BLaER1 (cell line): Measurements from ENCODE around the gene TK1.

Experiments used
- H3K27ac ChIP-seq: shearing (Covaris generic); formaldehyde crosslinking; 2 replicates; pipeline ENCODE4 v1.8.1; 2022
- H3K27me3 ChIP-seq: shearing (Covaris generic); formaldehyde crosslinking; 2 replicates; pipeline ENCODE4 v1.8.1; 2022
- H3K36me3 ChIP-seq: shearing (Covaris generic); formaldehyde crosslinking; 2 replicates; pipeline ENCODE4 v1.8.1; 2022
- H3K4me1 ChIP-seq: shearing (Covaris generic); formaldehyde crosslinking; 2 replicates; pipeline ENCODE4 v1.8.1; 2022
- H3K4me2 ChIP-seq: shearing (Covaris generic); formaldehyde crosslinking; 2 replicates; pipeline ENCODE4 v1.8.1; 2022
- H3K4me3 ChIP-seq: shearing (Covaris generic); formaldehyde crosslinking; 2 replicates; pipeline ENCODE4 v1.8.1; 2022
- H3K9ac ChIP-seq: shearing (Covaris generic); formaldehyde crosslinking; 2 replicates; pipeline ENCODE4 v1.8.1; 2022
- H3K9me3 ChIP-seq: shearing (Covaris generic); formaldehyde crosslinking; 2 replicates; pipeline ENCODE4 v1.8.1; 2022
- H4K20me1 ChIP-seq: shearing (Covaris generic); formaldehyde crosslinking; 2 replicates; pipeline ENCODE4 v1.8.1; 2022
- Cebpa-rat ChIP-seq: shearing (Covaris generic); IDR thresholded peaks from 2 replicates; pipeline ENCODE4 v1.8.1; 2022

TK1 gene

GRCh38 chr17:78130090-78130436 is 56.8 kb downstream of the TK1 start:
- Histone ChIP-seq H3K4me1 (peaks cover 86% of the 10 kb centered on the region), H3K9me3 (no peaks in the 10 kb centered on the region), H3K9ac (peak overlapping the region; percentile 79), H4K20me1 (peaks cover 29% of the 10 kb centered on the region), H3K27ac (peak overlapping the region; percentile 94), H3K27me3 (no peaks in the 10 kb centered on the region), H3K4me3 (peak overlapping the region; percentile 93), H3K4me2 (peak overlapping the region; percentile 100), H3K36me3 (peaks cover 15% of the 10 kb centered on the region)
- no peak for TF ChIP-seq Cebpa-rat

DNA sequence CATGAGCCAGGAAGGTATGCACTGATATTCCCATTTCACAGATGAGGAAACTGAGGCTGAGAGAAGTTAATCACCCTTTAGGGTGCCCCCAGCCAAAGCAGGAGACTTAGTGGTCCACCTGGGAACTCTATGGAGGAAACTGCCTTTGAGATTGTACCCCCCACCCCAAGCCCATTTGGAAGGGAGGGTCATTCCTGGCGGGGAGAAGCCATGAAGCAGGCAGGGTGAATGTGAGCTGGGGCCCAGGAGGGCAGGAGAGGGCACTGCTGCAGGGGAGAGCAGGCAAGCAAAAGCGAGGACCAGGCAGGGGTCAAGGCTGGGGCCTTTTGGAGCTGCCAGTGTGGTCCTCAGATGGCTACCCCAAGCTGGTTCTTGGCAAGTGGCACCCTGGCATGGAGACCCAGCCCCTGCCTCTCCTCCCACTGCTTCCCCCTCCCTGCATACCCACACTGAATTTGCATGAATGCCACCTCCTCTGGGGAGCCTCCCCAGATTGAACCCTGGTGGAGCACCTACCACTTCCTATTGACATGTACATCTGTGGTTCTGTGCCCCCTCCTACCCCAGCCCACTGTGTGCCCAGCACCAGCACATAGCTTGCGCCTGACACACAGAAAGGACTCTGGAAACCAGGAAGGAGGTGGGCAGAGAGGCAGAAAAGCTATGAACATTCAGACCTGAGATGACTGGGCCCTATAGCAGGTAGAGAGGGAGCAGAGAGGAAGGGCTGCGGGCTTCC is 57.3 kb downstream of the TK1 start:
- peaks cover 23% of the 10 kb centered on the region for H4K20me1 ChIP-seq
- peak overlapping the region; percentile 94 for H3K27ac ChIP-seq
- H3K9me3 ChIP-seq = no peaks in the 10 kb centered on the region
- no peaks in the 10 kb centered on the region for H3K27me3 ChIP-seq
- peaks cover 86% of the 10 kb centered on the region for H3K4me1 ChIP-seq
- H3K36me3 ChIP-seq = peaks cover 14% of the 10 kb centered on the region
- peak overlapping the region; percentile 93 for H3K4me3 ChIP-seq
- peak overlapping the region; percentile 79 for H3K9ac ChIP-seq
- peak overlapping the region; percentile 100 for H3K4me2 ChIP-seq
- TF ChIP-seq Cebpa-rat = no peak

DNA sequence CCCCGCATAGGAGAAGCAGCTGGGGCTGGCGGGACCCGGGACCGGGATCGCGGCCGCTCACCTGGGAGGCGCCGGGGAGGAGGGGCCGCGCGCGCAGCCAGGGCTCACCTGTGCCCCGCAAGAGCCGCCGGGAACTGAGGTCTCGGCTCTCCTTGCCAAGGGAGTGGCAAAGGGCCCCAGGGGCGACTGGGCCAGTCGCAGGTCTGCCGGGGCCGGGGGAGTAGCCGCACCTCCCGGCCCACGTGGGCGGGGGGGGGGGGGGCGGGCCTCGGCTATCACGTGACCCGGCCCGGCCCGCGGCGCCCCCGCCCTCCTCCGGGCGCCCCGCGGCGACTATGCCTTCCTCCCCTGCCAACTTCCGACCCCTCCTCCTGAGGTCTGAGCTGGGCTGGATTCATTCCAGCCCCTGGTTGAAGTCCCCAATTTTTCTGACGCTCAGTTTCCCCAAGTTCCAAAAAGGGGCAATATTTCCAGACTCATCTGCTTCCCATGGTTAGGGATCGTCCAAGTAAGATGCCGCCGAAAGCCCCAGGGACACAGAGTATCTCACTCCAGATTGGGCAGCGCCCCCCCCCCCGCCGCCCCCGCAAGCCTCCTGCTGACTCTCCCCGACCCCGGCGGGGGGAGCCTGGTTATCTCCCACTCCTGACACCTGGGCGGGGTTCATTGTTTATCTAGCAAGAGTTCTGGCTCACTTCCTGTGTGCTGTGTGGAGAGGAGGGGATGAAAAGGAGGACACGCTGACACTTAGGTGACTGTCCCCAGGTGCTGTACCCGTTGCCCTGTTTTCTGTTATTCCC is 58.1 kb downstream of the TK1 start, which contains the start of gene TMC6:
TSS of gene TMC6 (minus strand) at position 205 of the 800 bp plus-strand sequence. CDS start 1,923 bp downstream, outside the sequence.
- Histone ChIP-seq H3K27me3 (no peaks in the 10 kb centered on the region), H4K20me1 (peaks cover 21% of the 10 kb centered on the region), H3K27ac (peak within 1 kb of the TSS; percentile 98), H3K4me2 (peak within 1 kb of the TSS; percentile 100), H3K9ac (peak within 1 kb of the TSS; percentile 97), H3K4me3 (peak within 1 kb of the TSS; percentile 93), H3K36me3 (peaks cover 17% of the 10 kb centered on the region), H3K9me3 (no peaks in the 10 kb centered on the region), H3K4me1 (peaks cover 86% of the 10 kb centered on the region)
- no peak for TF ChIP-seq Cebpa-rat

DNA sequence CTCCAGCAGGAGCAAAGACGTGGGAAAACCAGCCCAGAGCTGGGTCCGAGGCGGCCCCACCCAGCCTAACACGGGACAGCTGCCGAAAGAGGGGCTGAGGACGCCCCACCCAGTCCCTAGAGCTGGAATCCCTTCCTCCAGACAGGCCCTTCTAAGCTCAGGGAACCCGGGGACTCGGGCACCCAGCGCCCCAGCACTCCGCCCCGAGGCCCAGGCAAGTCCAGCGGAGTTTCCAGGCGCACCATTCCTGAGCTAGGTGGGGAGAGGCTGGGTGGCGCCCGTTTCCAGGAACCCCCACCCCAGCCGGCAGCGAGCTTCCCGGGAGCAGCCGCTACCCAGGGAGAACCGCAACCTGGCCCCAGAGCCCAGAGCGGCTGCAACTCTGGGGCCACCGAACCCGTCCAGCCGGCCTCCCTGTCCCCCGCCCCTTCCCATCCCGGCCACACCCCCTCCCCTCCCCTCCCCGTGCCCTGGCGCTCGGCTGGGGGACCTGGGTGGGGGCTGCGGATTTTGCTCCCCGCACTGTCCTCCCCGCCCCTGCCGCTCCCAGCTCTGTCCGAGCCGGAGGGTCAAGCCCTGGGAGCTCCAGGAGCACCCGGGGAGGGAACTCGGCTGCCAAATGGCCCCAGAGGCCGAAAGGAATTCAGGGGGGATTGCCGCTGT is 58.8 kb downstream of the TK1 start:
- Histone ChIP-seq H4K20me1 (peaks cover 19% of the 10 kb centered on the region), H3K27ac (peak overlapping the region; percentile 98), H3K4me1 (peaks cover 86% of the 10 kb centered on the region)

DNA sequence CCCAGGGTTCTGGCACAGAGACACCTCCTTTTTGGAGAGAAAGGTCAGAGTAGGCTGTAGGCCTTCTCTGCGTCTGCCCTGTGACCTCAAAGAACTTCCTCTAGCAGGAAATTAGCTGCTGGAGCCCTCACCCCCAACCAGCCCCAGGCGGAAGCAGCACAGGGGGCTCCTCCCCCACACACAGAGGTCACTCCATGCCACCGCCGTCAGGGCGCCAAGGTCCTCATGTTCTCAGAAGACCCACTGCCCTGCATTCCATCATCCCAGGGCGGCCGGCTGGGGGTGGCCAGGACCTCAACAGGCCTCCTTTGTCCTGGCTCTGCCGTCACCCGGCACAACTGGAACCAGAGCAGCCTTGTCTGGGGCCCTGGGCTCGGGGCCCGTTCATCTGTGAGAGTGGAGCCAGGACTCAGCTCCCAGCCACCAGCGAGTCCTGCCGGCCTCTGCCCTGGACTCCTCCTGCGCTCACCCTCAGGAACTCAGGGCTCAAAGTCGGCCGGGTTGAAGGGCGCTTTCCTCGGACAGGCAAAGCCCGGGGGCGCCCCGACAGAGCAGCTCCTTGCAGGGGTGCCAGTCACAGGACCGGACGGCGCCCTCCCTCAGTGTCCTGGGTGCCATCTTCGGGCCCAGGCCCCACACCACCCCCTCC is 59.5 kb downstream of the TK1 start:
- no peak for TF ChIP-seq Cebpa-rat
- Histone ChIP-seq H4K20me1 (peaks cover 19% of the 10 kb centered on the region), H3K4me1 (peaks cover 86% of the 10 kb centered on the region), H3K9ac (peak overlapping the region; percentile 97), H3K36me3 (peaks cover 31% of the 10 kb centered on the region), H3K4me2 (peak overlapping the region; percentile 100), H3K9me3 (no peaks in the 10 kb centered on the region), H3K27me3 (no peaks in the 10 kb centered on the region), H3K27ac (peak overlapping the region; percentile 98), H3K4me3 (peak overlapping the region; percentile 93)

More for the DNA sequence above, 58.8 kb downstream of the TK1 start:
- Histone ChIP-seq H3K9me3 (no peaks in the 10 kb centered on the region), H3K4me3 (peak overlapping the region; percentile 93), H3K27me3 (no peaks in the 10 kb centered on the region), H3K36me3 (peaks cover 25% of the 10 kb centered on the region), H3K4me2 (peak overlapping the region; percentile 100), H3K9ac (peak overlapping the region; percentile 97)
- no peak for TF ChIP-seq Cebpa-rat

GRCh38 chr17:78126895-78127238 is 60.0 kb downstream of the TK1 start:
- H3K4me2 ChIP-seq = peak overlapping the region; percentile 100
- peaks cover 22% of the 10 kb centered on the region for H4K20me1 ChIP-seq
- H3K36me3 ChIP-seq = peaks cover 36% of the 10 kb centered on the region
- H3K4me1 ChIP-seq = peaks cover 86% of the 10 kb centered on the region
- no peak for TF ChIP-seq Cebpa-rat
- H3K27me3 ChIP-seq = no peaks in the 10 kb centered on the region
- peak overlapping the region; percentile 97 for H3K9ac ChIP-seq
- H3K9me3 ChIP-seq = no peaks in the 10 kb centered on the region
- H3K4me3 ChIP-seq = peak overlapping the region; percentile 93
- peak overlapping the region; percentile 98 for H3K27ac ChIP-seq

DNA sequence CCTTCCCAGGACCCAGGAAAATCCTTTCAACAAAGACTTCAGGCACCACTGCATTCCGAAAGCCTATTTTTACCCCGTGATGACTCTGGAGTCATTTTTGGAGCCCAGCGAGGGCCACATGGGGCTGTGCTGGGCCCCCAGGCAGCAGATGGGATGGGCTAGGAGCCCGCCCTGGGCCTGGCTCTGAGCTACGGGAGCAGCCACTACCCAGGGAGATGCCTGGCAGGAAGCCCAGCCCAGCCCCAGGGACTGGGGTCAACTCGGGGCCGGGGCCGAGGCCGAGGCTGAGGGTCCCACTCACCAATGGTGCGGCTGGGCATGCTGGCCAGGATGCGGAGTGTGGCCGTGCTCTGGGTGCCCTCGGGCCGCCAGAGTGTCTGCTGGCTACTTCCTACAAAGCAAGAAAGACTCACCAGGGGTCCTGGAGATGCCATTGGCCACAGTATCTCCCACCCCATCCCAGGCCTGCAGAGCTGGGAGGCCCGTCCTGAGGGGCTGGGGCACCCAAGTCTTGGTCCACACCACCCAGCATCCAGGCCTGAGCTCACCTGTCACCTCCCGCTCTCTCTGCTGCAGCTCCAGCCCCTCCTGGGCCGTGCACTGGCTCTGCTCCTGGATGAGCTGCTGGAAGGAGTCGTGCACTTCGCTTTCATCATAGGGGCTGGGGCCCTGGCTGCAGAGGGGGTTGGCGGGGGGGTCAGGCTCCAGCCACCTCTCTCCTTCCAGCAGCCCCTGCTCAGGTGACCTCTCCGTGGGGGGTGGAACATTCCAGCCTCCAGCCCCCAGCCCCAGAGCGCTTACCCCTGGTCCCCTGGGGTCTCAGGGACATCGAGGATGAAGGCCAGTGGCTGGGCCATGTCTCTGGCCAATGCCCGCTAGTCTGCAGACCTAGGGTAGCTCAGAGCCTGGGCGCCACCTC is 60.6 kb downstream of the TK1 start:
- Histone ChIP-seq H3K27ac (peak overlapping the region; percentile 98), H4K20me1 (peaks cover 29% of the 10 kb centered on the region), H3K4me3 (peak overlapping the region; percentile 93), H3K4me2 (peak overlapping the region; percentile 100), H3K9ac (peak overlapping the region; percentile 97), H3K36me3 (peaks cover 43% of the 10 kb centered on the region), H3K27me3 (no peaks in the 10 kb centered on the region), H3K9me3 (no peaks in the 10 kb centered on the region), H3K4me1 (peaks cover 86% of the 10 kb centered on the region)
- TF ChIP-seq Cebpa-rat = no peak

DNA sequence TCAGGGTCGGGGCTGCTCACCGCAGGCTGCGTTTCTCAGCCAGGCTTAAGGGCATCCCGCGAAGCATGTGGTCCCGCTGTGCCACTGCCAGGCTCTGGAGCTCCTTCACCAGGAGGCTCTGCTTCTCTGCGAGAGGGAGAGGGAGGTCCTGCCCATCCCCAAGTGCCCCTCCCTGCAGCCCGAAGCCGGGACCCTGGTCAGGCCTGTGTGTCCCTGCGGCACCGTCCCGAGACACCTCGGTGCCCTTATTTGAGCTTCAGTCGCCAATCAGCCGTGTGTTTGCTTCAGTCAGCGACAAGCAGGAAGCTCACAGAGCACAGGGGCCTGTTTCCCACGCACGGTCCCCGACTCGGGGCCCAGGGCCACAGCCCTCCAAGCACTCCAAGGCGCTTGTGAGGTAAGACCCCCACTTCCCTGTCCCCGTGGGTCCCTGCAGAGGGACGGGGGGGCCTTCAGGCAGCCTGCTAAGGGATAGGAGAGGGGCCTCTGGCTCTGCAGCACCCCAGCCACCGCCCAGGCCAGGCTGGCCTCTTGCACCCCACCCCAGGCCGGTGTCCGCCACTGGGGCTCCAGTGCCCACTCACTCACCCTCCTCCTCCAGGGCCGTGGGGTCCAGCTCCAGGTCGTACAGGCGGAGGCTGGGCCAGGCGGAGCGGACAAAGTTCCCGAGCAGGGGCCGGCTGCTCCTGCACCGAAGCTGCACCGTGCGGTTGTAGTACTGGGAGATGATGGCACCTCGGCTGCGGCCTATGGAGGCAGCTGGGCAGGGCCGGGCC is 61.5 kb downstream of the TK1 start:
- no peak for TF ChIP-seq Cebpa-rat
- H3K9ac ChIP-seq = peak overlapping the region; percentile 97
- peaks cover 52% of the 10 kb centered on the region for H3K36me3 ChIP-seq
- H3K4me3 ChIP-seq = peak overlapping the region; percentile 93
- peaks cover 38% of the 10 kb centered on the region for H4K20me1 ChIP-seq
- H3K4me2 ChIP-seq = peak overlapping the region; percentile 100
- H3K27ac ChIP-seq = peak overlapping the region; percentile 98
- no peaks in the 10 kb centered on the region for H3K27me3 ChIP-seq
- H3K4me1 ChIP-seq = peaks cover 86% of the 10 kb centered on the region
- no peaks in the 10 kb centered on the region for H3K9me3 ChIP-seq
